Measurements from ENCODE around the gene SLC11A1.

Gene SLC11A1

GRCh38 chr2:218370410-218371063, 11.5 kb upstream of the SLC11A1 start:
- Histone ChIP-seq H3K14ac (ENCODE audit: low read length) (no peak overlapping the region), H2BK120ac (ENCODE audit: insufficient read depth, low read length, poor library complexity) (no peak overlapping the region), H2AFZ (ENCODE audit: insufficient read depth, low read length, poor library complexity) (no peak overlapping the region), H3K4me2 (ENCODE audit: low read length) (no peak overlapping the region), H3K36me3 (ENCODE audit: control insufficient read depth in 1 of 2, insufficient read depth in 2 of 2, low read length in 2 of 2) (no peaks in the 10 kb centered on the region), H3K4me3 (ENCODE audit: low read depth, low read length) (no peak overlapping the region), H3K9ac (ENCODE audit: low read length) (no peak overlapping the region), H3K79me2 (ENCODE audit: control insufficient read depth, insufficient read depth, low read length, poor library complexity) (peaks cover 3% of the 10 kb centered on the region), H2AK5ac (ENCODE audit: low read length) (no peak overlapping the region), H3K79me1 (ENCODE audit: low read length) (peaks cover 6% of the 10 kb centered on the region), H3K4me1 (ENCODE audit: control insufficient read depth in 1 of 2, insufficient read depth in 2 of 2, low read length in 2 of 2) (peaks cover 0 to 5% of the 10 kb centered on the region in 2 experiments), H3K9me3 (ENCODE audit: insufficient read depth, low read depth, low read length) (peaks cover 2% of the 10 kb centered on the region), H3K18ac (ENCODE audit: low read length) (no peak overlapping the region), H2BK5ac (ENCODE audit: low read depth, low read length, poor library complexity) (no peak overlapping the region), H3K27ac (ENCODE audit: low read depth, low read length) (no peak overlapping the region), H2BK12ac (ENCODE audit: low read length) (no peak overlapping the region), H3K27me3 (ENCODE audit: insufficient read depth, low read length) (no peaks in the 10 kb centered on the region), H3K23ac (ENCODE audit: low read length) (no peak overlapping the region), H4K8ac (ENCODE audit: low read depth, low read length) (no peak overlapping the region), H4K12ac (ENCODE audit: low read depth, low read length) (no peak overlapping the region), H3K4ac (ENCODE audit: low read depth, low read length) (no peak overlapping the region), H4K91ac (ENCODE audit: low read depth, low read length) (no peak overlapping the region)
- DNase-seq, result peak; percentile 90 to 96
- no CpG with 5 or more reads among the region's 11 CpGs for WGBS (ENCODE audit: extremely low coverage, insufficient coverage, insufficient read length)

- Histone ChIP-seq H3K36me3 (ENCODE audit: control insufficient read depth in 1 of 2, insufficient read depth in 2 of 2, low read length in 2 of 2) (no peaks in the 10 kb centered on the region), H4K12ac (ENCODE audit: low read depth, low read length) (no peak overlapping the region), H3K9ac (ENCODE audit: low read length) (no peak overlapping the region), H3K4ac (ENCODE audit: low read depth, low read length) (no peak overlapping the region), H3K79me1 (ENCODE audit: low read length) (peaks cover 6% of the 10 kb centered on the region), H2BK5ac (ENCODE audit: low read depth, low read length, poor library complexity) (no peak overlapping the region), H3K4me2 (ENCODE audit: low read length) (no peak overlapping the region), H3K79me2 (ENCODE audit: control insufficient read depth, insufficient read depth, low read length, poor library complexity) (peaks cover 3% of the 10 kb centered on the region), H2BK120ac (ENCODE audit: insufficient read depth, low read length, poor library complexity) (no peak overlapping the region), H2BK12ac (ENCODE audit: low read length) (no peak overlapping the region), H3K23ac (ENCODE audit: low read length) (no peak overlapping the region), H3K4me1 (ENCODE audit: control insufficient read depth in 1 of 2, insufficient read depth in 2 of 2, low read length in 2 of 2) (peaks cover 0 to 5% of the 10 kb centered on the region in 2 experiments), H3K9me3 (ENCODE audit: insufficient read depth, low read depth, low read length) (peaks cover under 1% of the 10 kb centered on the region), H3K18ac (ENCODE audit: low read length) (no peak overlapping the region), H4K8ac (ENCODE audit: low read depth, low read length) (no peak overlapping the region), H4K91ac (ENCODE audit: low read depth, low read length) (no peak overlapping the region), H3K4me3 (ENCODE audit: low read depth, low read length) (no peak overlapping the region), H3K27me3 (ENCODE audit: insufficient read depth, low read length) (no peaks in the 10 kb centered on the region), H3K27ac (ENCODE audit: low read depth, low read length) (no peak overlapping the region), H2AFZ (ENCODE audit: insufficient read depth, low read length, poor library complexity) (no peak overlapping the region), H3K14ac (ENCODE audit: low read length) (no peak overlapping the region), H2AK5ac (ENCODE audit: low read length) (no peak overlapping the region)
- DNase-seq, result no peak
These were observed 10.1 kb upstream of the SLC11A1 start for GRCh38 chr2:218371983-218372350.

GRCh38 chr2:218374795-218375194, 7.3 kb upstream of the SLC11A1 start:
- H2BK120ac ChIP-seq (ENCODE audit: insufficient read depth, low read length, poor library complexity), result no peak overlapping the region
- H3K14ac ChIP-seq (ENCODE audit: low read length), result no peak overlapping the region
- no peak overlapping the region for H3K18ac ChIP-seq (ENCODE audit: low read length)
- H3K9me3 ChIP-seq (ENCODE audit: insufficient read depth, low read depth, low read length), result no peaks in the 10 kb centered on the region
- no peak overlapping the region for H2AK5ac ChIP-seq (ENCODE audit: low read length)
- H3K27me3 ChIP-seq (ENCODE audit: insufficient read depth, low read length), result no peaks in the 10 kb centered on the region
- H4K8ac ChIP-seq (ENCODE audit: low read depth, low read length), result no peak overlapping the region
- no peak overlapping the region for H3K23ac ChIP-seq (ENCODE audit: low read length)
- no peak overlapping the region for H3K4ac ChIP-seq (ENCODE audit: low read depth, low read length)
- no peak overlapping the region for H4K12ac ChIP-seq (ENCODE audit: low read depth, low read length)
- H3K4me1 ChIP-seq (ENCODE audit: control insufficient read depth in 1 of 2, insufficient read depth in 2 of 2, low read length in 2 of 2), result no peaks in the 10 kb centered on the region
- no peak overlapping the region for H3K4me3 ChIP-seq (ENCODE audit: low read depth, low read length)
- no peak overlapping the region for H3K9ac ChIP-seq (ENCODE audit: low read length)
- DNase-seq, result no peak
- WGBS (ENCODE audit: extremely low coverage, insufficient coverage, insufficient read length), result no CpG with 5 or more reads among the region's 4 CpGs
- H2BK12ac ChIP-seq (ENCODE audit: low read length), result no peak overlapping the region
- no peak overlapping the region for H4K91ac ChIP-seq (ENCODE audit: low read depth, low read length)
- H3K4me2 ChIP-seq (ENCODE audit: low read length), result no peak overlapping the region
- no peak overlapping the region for H3K27ac ChIP-seq (ENCODE audit: low read depth, low read length)
- H2BK5ac ChIP-seq (ENCODE audit: low read depth, low read length, poor library complexity), result no peak overlapping the region
- H2AFZ ChIP-seq (ENCODE audit: insufficient read depth, low read length, poor library complexity), result no peak overlapping the region
- H3K79me1 ChIP-seq (ENCODE audit: low read length), result no peaks in the 10 kb centered on the region
- no peaks in the 10 kb centered on the region for H3K79me2 ChIP-seq (ENCODE audit: control insufficient read depth, insufficient read depth, low read length, poor library complexity)
- no peaks in the 10 kb centered on the region for H3K36me3 ChIP-seq (ENCODE audit: control insufficient read depth in 1 of 2, insufficient read depth in 2 of 2, low read length in 2 of 2)

- H3K14ac ChIP-seq (ENCODE audit: low read length), result no peak overlapping the region
- H4K8ac ChIP-seq (ENCODE audit: low read depth, low read length), result no peak overlapping the region
- H3K9me3 ChIP-seq (ENCODE audit: insufficient read depth, low read depth, low read length), result no peaks in the 10 kb centered on the region
- no peak overlapping the region for H2BK12ac ChIP-seq (ENCODE audit: low read length)
- no CpG with 5 or more reads among the region's 2 CpGs for WGBS (ENCODE audit: extremely low coverage, insufficient coverage, insufficient read length)
- no peaks in the 10 kb centered on the region for H3K4me1 ChIP-seq (ENCODE audit: control insufficient read depth in 1 of 2, insufficient read depth in 2 of 2, low read length in 2 of 2)
- no peak overlapping the region for H2BK5ac ChIP-seq (ENCODE audit: low read depth, low read length, poor library complexity)
- H3K27ac ChIP-seq (ENCODE audit: low read depth, low read length), result no peak overlapping the region
- H2AFZ ChIP-seq (ENCODE audit: insufficient read depth, low read length, poor library complexity), result no peak overlapping the region
- H4K91ac ChIP-seq (ENCODE audit: low read depth, low read length), result no peak overlapping the region
- DNase-seq, result no peak
- H3K4ac ChIP-seq (ENCODE audit: low read depth, low read length), result no peak overlapping the region
- no peaks in the 10 kb centered on the region for H3K27me3 ChIP-seq (ENCODE audit: insufficient read depth, low read length)
- no peaks in the 10 kb centered on the region for H3K79me1 ChIP-seq (ENCODE audit: low read length)
- no peak overlapping the region for H3K4me3 ChIP-seq (ENCODE audit: low read depth, low read length)
- H2BK120ac ChIP-seq (ENCODE audit: insufficient read depth, low read length, poor library complexity), result no peak overlapping the region
- H3K79me2 ChIP-seq (ENCODE audit: control insufficient read depth, insufficient read depth, low read length, poor library complexity), result no peaks in the 10 kb centered on the region
- H2AK5ac ChIP-seq (ENCODE audit: low read length), result no peak overlapping the region
- H3K4me2 ChIP-seq (ENCODE audit: low read length), result no peak overlapping the region
- no peak overlapping the region for H3K9ac ChIP-seq (ENCODE audit: low read length)
- H3K36me3 ChIP-seq (ENCODE audit: control insufficient read depth in 1 of 2, insufficient read depth in 2 of 2, low read length in 2 of 2), result no peaks in the 10 kb centered on the region
- no peak overlapping the region for H4K12ac ChIP-seq (ENCODE audit: low read depth, low read length)
- H3K18ac ChIP-seq (ENCODE audit: low read length), result no peak overlapping the region
- no peak overlapping the region for H3K23ac ChIP-seq (ENCODE audit: low read length)
These were observed 6.9 kb upstream of the SLC11A1 start for GRCh38 chr2:218375212-218375611.
